Mesothelial cell of epicardium (in vitro differentiated cells): ENCODE results near the gene CACNA2D3. TPM values are rescaled to one million over a fixed set of nuclear protein-coding genes. Genes with fewer than 3 reads are reported as not detected.

Experiments
- DNase-seq, 2 experiments: peaks; one replicate each; pipeline ENCODE4 v3.0.0; 2021; ENCODE audit warnings: low spot score in 2 of 2; ENCODE audit not compliant: unreplicated experiment in 2 of 2
- H3K27ac Mint-ChIP-seq: 2 replicates; pipeline ENCODE4 v1.8.0; 2021; ENCODE audit warnings: mixed read lengths
- H3K27me3 Mint-ChIP-seq: 2 replicates; pipeline ENCODE4 v1.8.0; 2021; ENCODE audit warnings: low read depth, mixed read lengths
- H3K36me3 Mint-ChIP-seq: 2 replicates; pipeline ENCODE4 v1.8.0; 2021; ENCODE audit warnings: mixed read lengths
- H3K4me1 Mint-ChIP-seq: 2 replicates; pipeline ENCODE4 v1.8.0; 2021; ENCODE audit warnings: mixed read lengths
- H3K4me3 Mint-ChIP-seq: 2 replicates; pipeline ENCODE4 v1.8.0; 2021; ENCODE audit warnings: mild to moderate bottlenecking, moderate library complexity, mixed read lengths
- H3K9me3 Mint-ChIP-seq: 2 replicates; pipeline ENCODE4 v1.8.0; 2021; ENCODE audit warnings: mixed read lengths
- total RNA-seq: library from RNA; stranded (reverse); gene quantifications from 3 replicates; pipeline ENCODE4 v1.2.1, GENCODE V29; 2021
- TF ChIP-seq, protein P1 (sequence below): fragments of 200-600 bp; sonication (generic); IDR thresholded peaks from one replicate; pipeline ENCODE4 v1.5.0; 2021; ENCODE audit warnings: antibody characterized with exemption; ENCODE audit not compliant: unreplicated experiment

CACNA2D3 gene
- total RNA-seq, 1 donor from 2014 or later: 2.3 TPM

DNA sequence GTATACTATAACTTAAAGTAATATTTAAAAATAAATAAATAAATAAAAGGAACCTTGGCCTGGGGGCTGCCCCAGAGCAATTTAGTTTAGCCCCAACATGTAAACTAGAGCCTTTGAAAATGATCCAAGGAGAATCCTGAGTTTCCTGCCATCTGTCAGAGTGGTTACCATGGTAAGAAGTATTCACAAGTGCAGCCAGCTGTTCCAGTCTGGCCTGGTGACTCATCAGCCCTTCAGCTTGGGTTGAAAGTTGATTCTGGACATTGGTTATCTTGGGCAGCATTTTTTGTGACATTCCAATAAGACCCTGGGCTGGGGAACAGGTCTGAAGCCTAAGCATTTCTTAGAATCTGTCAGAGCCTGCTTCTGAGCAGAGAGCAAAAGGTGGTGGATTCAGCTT is 878.2 kb downstream of the CACNA2D3 start:
- Mint-ChIP-seq H3K36me3 (peaks cover 1% of the 10 kb centered on the region), H3K27me3 (peaks cover 1% of the 10 kb centered on the region), H3K27ac (peak overlapping the region; percentile 34), H3K9me3 (no peaks in the 10 kb centered on the region), H3K4me1 (peaks cover 18% of the 10 kb centered on the region), H3K4me3 (no peak overlapping the region)
- no peak for DNase-seq
- TF ChIP-seq, protein P1, sequence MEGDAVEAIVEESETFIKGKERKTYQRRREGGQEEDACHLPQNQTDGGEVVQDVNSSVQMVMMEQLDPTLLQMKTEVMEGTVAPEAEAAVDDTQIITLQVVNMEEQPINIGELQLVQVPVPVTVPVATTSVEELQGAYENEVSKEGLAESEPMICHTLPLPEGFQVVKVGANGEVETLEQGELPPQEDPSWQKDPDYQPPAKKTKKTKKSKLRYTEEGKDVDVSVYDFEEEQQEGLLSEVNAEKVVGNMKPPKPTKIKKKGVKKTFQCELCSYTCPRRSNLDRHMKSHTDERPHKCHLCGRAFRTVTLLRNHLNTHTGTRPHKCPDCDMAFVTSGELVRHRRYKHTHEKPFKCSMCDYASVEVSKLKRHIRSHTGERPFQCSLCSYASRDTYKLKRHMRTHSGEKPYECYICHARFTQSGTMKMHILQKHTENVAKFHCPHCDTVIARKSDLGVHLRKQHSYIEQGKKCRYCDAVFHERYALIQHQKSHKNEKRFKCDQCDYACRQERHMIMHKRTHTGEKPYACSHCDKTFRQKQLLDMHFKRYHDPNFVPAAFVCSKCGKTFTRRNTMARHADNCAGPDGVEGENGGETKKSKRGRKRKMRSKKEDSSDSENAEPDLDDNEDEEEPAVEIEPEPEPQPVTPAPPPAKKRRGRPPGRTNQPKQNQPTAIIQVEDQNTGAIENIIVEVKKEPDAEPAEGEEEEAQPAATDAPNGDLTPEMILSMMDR: no peak

DNA sequence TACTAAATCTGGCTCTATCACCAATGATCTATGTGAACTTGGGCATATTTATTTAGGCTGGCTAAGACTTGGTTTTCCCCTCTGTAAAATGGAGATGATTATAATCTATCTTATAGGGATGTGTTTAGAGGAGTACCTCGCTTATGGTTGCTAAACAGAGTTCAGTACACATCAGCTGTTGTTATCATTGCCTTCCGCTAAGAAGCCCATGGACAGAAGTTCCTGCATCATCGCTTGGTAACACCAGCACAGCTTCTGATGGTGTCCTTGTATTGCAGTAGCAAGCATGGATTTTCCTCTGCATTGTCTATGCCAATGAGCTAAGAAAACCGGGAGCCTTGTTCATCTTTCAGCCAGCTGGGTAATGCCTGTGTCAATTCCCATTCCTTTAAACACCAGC is 878.6 kb downstream of the CACNA2D3 start:
- Mint-ChIP-seq H3K36me3 (peaks cover 1% of the 10 kb centered on the region), H3K27ac (peak overlapping the region; percentile 34), H3K27me3 (peaks cover 1% of the 10 kb centered on the region), H3K4me1 (peaks cover 19% of the 10 kb centered on the region), H3K9me3 (no peaks in the 10 kb centered on the region), H3K4me3 (no peak overlapping the region)
- DNase-seq: no peak
- TF ChIP-seq, protein P1: no peak

DNA sequence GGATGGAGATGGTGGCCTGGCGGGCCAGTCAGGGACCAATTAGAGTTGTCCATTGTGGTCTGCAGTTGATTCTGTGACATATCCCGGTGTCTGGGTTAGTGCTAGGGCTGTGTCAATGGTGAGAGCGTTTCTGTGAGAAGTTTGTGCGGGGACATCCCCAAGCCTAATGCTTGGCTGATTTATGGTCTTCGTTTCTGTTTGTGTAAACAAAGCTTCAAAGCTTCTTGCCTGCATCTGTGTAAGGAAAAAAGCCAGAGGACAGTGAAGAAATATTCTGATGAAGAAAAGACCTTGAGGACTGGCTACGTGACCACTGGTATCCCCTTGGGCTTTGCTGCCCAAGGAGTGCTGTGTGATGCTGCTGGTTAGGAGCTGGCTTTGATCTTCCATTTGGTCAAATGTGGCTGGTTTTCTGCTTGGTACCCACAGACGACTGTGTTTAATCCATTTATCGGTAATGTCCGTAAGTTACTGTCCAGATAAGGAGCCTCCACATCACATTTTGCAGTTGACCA is 880.1 kb downstream of the CACNA2D3 start:
- no peak overlapping the region for H3K4me3 Mint-ChIP-seq
- no peak for DNase-seq
- H3K4me1 Mint-ChIP-seq: peaks cover 33% of the 10 kb centered on the region
- no peaks in the 10 kb centered on the region for H3K9me3 Mint-ChIP-seq
- TF ChIP-seq, protein P1: no peak
- H3K27ac Mint-ChIP-seq: no peak overlapping the region
- H3K36me3 Mint-ChIP-seq: no peaks in the 10 kb centered on the region
- peaks cover 1% of the 10 kb centered on the region for H3K27me3 Mint-ChIP-seq

DNA sequence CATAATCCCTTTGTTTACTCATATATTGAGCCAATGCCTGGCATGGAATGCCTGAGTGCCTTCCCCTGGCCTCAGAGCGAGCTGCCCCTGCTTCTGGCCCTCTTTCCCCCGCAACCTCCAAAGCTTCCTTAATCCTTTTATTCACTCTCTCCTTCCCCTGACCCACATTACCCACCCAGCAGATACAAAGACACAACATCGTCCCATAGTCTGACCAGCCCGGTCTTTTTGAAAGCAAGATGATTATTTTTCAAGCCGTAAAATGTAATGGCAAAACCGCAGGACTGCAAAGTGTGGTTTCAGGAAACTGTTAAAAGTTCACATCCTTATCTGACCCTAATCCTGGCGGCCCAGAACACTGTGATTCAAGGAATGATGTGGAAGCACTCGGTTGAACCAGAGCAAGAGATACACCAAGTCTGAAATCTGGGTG is 883.9 kb downstream of the CACNA2D3 start:
- Mint-ChIP-seq H3K4me1 (peaks cover 41% of the 10 kb centered on the region), H3K4me3 (no peak overlapping the region), H3K36me3 (no peaks in the 10 kb centered on the region), H3K27ac (no peak overlapping the region), H3K9me3 (no peaks in the 10 kb centered on the region), H3K27me3 (peaks cover 1% of the 10 kb centered on the region)
- DNase-seq: no peak
- TF ChIP-seq, protein P1: no peak

DNA sequence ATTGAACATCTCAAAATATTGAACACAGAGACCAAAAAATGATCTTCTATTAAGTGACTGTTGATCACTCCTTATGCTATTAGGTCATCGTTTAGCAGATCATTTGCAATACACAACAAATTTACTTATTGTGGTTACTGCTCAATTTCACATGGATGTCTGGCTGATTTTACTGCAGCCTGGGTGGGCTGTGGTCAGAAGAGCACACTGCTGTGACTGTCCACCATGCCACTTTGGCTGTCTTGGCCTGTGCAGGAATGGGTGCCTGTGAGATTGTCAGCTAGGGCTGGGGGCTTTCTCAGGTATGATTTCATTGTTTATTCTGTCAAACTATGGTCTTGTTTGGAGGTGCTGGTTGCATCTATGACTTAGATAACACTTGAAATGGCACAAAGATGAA is 885.6 kb downstream of the CACNA2D3 start:
- H3K9me3 Mint-ChIP-seq: no peaks in the 10 kb centered on the region
- H3K4me1 Mint-ChIP-seq: peaks cover 41% of the 10 kb centered on the region
- no peak overlapping the region for H3K27ac Mint-ChIP-seq
- TF ChIP-seq, protein P1: no peak
- H3K36me3 Mint-ChIP-seq: no peaks in the 10 kb centered on the region
- no peak for DNase-seq
- peaks cover 1% of the 10 kb centered on the region for H3K27me3 Mint-ChIP-seq
- no peak overlapping the region for H3K4me3 Mint-ChIP-seq

DNA sequence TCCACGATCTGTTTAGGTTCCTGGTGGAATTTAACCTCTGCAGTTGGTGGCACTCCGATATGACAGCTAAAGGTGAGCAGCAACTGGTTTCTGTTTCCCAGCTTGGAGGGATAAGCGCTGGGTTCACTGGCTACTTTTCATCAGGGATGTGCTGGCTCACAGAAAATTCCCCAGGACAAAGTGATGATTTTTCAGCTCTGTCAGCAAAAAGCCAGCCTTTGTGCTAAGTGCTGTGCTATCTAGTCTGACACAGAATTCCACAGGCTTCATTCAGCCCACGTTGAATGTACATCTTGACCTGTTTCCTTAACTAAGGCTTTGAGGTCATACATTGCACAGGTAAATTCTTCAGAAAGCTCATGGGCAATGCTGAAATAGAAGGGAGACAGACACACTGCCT is 887.0 kb downstream of the CACNA2D3 start:
- no peak for DNase-seq
- no peak overlapping the region for H3K27ac Mint-ChIP-seq
- H3K4me3 Mint-ChIP-seq: no peak overlapping the region
- no peaks in the 10 kb centered on the region for H3K9me3 Mint-ChIP-seq
- H3K4me1 Mint-ChIP-seq: peaks cover 43% of the 10 kb centered on the region
- H3K27me3 Mint-ChIP-seq: no peaks in the 10 kb centered on the region
- TF ChIP-seq, protein P1: no peak
- no peaks in the 10 kb centered on the region for H3K36me3 Mint-ChIP-seq
